ENCODE data around the gene MRPS7. TPM values are rescaled to one million over a fixed set of nuclear protein-coding genes. Genes with fewer than 3 reads are reported as not detected.
"Not testable (repeated sequence)": the region's sequence is repeated elsewhere in the genome, so short reads cannot be mapped to it uniquely, and the experiment has no call there.

MRPS7 gene
- total RNA-seq, 1 donor from 2014 or later: 34.7 TPM

- no peak for DNase-seq
- peaks cover 18% of the 10 kb centered on the region for H3K4me1 ChIP-seq
- H3K9me3 ChIP-seq: no peaks in the 10 kb centered on the region
- intact Hi-C loops (cut with DNase I): no loop called here
- ATAC-seq: no peak
- no peaks in the 10 kb centered on the region for H3K27me3 ChIP-seq
- TF ChIP-seq, protein P1, sequence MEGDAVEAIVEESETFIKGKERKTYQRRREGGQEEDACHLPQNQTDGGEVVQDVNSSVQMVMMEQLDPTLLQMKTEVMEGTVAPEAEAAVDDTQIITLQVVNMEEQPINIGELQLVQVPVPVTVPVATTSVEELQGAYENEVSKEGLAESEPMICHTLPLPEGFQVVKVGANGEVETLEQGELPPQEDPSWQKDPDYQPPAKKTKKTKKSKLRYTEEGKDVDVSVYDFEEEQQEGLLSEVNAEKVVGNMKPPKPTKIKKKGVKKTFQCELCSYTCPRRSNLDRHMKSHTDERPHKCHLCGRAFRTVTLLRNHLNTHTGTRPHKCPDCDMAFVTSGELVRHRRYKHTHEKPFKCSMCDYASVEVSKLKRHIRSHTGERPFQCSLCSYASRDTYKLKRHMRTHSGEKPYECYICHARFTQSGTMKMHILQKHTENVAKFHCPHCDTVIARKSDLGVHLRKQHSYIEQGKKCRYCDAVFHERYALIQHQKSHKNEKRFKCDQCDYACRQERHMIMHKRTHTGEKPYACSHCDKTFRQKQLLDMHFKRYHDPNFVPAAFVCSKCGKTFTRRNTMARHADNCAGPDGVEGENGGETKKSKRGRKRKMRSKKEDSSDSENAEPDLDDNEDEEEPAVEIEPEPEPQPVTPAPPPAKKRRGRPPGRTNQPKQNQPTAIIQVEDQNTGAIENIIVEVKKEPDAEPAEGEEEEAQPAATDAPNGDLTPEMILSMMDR (IDR thresholded peaks at IDR 0.05): no peak
- no peak overlapping the region for H3K4me3 ChIP-seq
- peaks cover 4% of the 10 kb centered on the region for H3K36me3 ChIP-seq
- H3K27ac ChIP-seq: no peak overlapping the region
These were observed 12.5 kb downstream of the MRPS7 start for GRCh38 chr17:75273977-75274708.

DNA sequence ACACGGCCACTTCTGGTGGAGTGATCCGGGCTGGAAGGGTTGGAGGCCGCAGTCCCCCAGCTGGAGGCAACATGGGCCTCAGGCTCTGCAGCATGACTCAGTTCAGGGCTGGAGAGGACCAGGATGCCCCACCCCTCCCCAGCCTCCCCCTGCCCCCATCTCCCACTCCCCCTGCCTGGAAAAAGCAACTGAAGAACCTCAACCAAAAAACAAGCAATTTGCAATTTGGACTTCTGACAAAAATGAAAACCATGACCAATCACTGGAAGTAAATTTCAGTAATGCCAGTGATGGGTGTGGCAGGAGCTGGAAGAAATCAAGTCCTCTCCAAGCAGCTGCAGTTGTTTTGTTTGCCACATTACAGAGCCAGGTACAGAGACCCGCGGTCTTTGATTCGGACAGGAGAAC is 16.0 kb downstream of the MRPS7 start:
- Histone ChIP-seq H3K4me3 (no peak overlapping the region), H3K27ac (peak overlapping the region; percentile 63), H3K9me3 (no peaks in the 10 kb centered on the region), H3K4me1 (peaks cover 1% of the 10 kb centered on the region), H3K27me3 (no peaks in the 10 kb centered on the region), H3K36me3 (peaks cover 14% of the 10 kb centered on the region)
- TF ChIP-seq, protein P1 (IDR thresholded peaks at IDR 0.05): no peak
- intact Hi-C loops (cut with DNase I): no loop called here
- DNase-seq (no peak), ATAC-seq (peak; percentile 72)

DNA sequence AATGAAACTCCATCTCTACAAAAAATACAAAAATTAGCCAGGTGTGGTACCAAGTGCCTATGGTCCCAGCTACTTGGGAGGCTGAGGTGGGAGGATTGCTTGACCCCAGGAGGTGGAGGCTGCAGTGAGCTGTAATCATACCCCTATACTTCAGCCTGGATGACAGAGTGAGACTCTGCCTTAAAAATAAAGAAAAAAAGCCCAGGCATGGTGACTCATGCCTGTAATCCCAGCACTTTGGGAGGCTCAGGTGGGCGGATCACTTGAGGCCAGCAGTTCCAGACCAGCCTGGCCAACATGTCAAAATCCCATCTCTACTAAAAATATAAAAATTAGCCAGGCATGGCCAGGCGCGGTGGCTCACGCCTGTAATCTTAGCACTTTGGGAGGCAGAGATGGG is 18.5 kb downstream of the MRPS7 start:
- H3K4me1 ChIP-seq; H3K4me3 ChIP-seq; intact Hi-C loops (cut with DNase I); H3K27me3 ChIP-seq; H3K27ac ChIP-seq; DNase-seq; H3K9me3 ChIP-seq; ATAC-seq: not testable (repeated sequence)
- H3K36me3 ChIP-seq: peaks cover 15% of the 10 kb centered on the region

DNA sequence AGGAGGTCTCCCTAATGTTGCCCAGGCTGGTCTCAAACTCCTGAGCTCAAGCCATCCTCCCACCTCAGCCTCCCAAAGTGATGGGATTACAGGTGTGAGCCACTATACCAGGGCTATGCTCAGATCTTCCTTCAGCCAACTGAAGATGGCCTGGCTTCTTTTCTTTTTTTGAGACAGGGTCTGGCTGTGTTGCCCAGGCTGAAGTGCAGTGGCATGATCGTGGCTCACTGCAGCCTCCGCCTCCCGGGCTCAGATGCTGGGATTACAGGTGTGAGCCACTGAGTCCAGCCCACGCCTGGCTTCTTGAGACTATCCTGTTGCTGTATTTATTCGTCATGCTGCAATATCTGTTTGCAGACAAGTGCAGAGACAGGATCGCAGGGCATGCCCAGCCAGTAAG is 23.4 kb downstream of the MRPS7 start:
- H3K36me3 ChIP-seq: peaks cover 19% of the 10 kb centered on the region
- TF ChIP-seq, protein P1 (IDR thresholded peaks at IDR 0.05): no peak
- H3K4me1 ChIP-seq: no peaks in the 10 kb centered on the region
- intact Hi-C loops (cut with DNase I): no loop called here
- H3K9me3 ChIP-seq: no peaks in the 10 kb centered on the region
- H3K27me3 ChIP-seq: no peaks in the 10 kb centered on the region
- ATAC-seq (no peak), DNase-seq (no peak)
- no peak overlapping the region for H3K4me3 ChIP-seq
- no peak overlapping the region for H3K27ac ChIP-seq

DNA sequence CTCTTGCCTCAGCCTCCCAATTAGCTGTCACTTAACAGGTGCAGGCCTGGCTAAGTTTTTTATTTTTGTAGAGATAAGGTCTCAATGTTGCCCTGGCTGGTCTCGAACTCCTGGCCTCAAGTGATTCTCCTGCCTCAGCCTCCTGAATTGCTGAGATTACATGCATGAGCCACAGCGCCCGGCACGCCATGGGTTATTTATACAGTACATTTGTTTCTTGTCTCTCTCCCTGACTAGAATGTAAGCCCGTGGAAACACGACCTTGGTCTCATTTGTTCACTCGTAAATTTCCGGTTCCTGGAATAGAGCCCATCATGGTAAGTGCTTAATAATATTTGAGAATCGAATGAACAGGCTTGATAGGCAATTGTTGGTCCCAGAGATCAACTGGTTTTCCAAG is 25.5 kb downstream of the MRPS7 start:
- TF ChIP-seq, protein P1 (IDR thresholded peaks at IDR 0.05): no peak
- DNase-seq (no peak), ATAC-seq (no peak)
- intact Hi-C loops (cut with DNase I): no loop called here
- H3K4me3 ChIP-seq: no peak overlapping the region
- H3K27me3 ChIP-seq: no peaks in the 10 kb centered on the region
- H3K9me3 ChIP-seq: no peaks in the 10 kb centered on the region
- no peak overlapping the region for H3K27ac ChIP-seq
- no peaks in the 10 kb centered on the region for H3K4me1 ChIP-seq
- H3K36me3 ChIP-seq: peaks cover 11% of the 10 kb centered on the region

GRCh38 chr17:75288359-75288758 is 26.7 kb downstream of the MRPS7 start:
- DNase-seq: no peak
- TF ChIP-seq, protein P1 (IDR thresholded peaks at IDR 0.05): no peak
- H3K36me3 ChIP-seq: peaks cover 9% of the 10 kb centered on the region
- intact Hi-C loops (cut with DNase I): no loop called here
- H3K4me1 ChIP-seq: no peaks in the 10 kb centered on the region
- H3K9me3 ChIP-seq: no peaks in the 10 kb centered on the region
- no peak for ATAC-seq
- no peaks in the 10 kb centered on the region for H3K27me3 ChIP-seq
- peak overlapping the region; percentile 93 for H3K27ac ChIP-seq
- peak overlapping the region; percentile 67 for H3K4me3 ChIP-seq
